Mesodermal cell (in vitro differentiated cells): ENCODE measurements around the gene GTPBP1.

Source experiments
- H3K27ac ChIP-seq: 2 replicates; pipeline ENCODE4 v1.7.0; 2013; ENCODE audit warnings: mild to moderate bottlenecking, low read depth, low read length, moderate library complexity; ENCODE audit not compliant: severe bottlenecking
- H3K36me3 ChIP-seq: 2 replicates; pipeline ENCODE4 v1.7.1; 2013; ENCODE audit warnings: mild to moderate bottlenecking, low read length, moderate library complexity; ENCODE audit not compliant: control insufficient read depth, insufficient read depth
- H3K4me1 ChIP-seq: one replicate; pipeline ENCODE4 v1.7.1; 2013; ENCODE audit warnings: mild to moderate bottlenecking, low read length; ENCODE audit not compliant: insufficient read depth, control insufficient read depth, poor library complexity, severe bottlenecking
- H3K4me3 ChIP-seq: 2 replicates; pipeline ENCODE4 v1.7.0; 2013; ENCODE audit warnings: low read length, control low read depth, mild to moderate bottlenecking; ENCODE audit not compliant: insufficient read depth, poor library complexity, severe bottlenecking; ENCODE audit errors: extremely low read depth
- H3K9me3 ChIP-seq: 2 replicates; pipeline ENCODE4 v1.7.1; 2013; ENCODE audit warnings: mild to moderate bottlenecking, low read length, moderate library complexity; ENCODE audit not compliant: control insufficient read depth
- WGBS, 2 experiments: methylation state at CpG; one replicate each; pipeline ENCODE4 v1.1.5; 2013; ENCODE audit warnings: missing lambda C conversion rate in 2 of 2; ENCODE audit not compliant: insufficient coverage in 2 of 2; 5-methylcytosine and 5-hydroxymethylcytosine counted together

The GTPBP1 gene

DNA sequence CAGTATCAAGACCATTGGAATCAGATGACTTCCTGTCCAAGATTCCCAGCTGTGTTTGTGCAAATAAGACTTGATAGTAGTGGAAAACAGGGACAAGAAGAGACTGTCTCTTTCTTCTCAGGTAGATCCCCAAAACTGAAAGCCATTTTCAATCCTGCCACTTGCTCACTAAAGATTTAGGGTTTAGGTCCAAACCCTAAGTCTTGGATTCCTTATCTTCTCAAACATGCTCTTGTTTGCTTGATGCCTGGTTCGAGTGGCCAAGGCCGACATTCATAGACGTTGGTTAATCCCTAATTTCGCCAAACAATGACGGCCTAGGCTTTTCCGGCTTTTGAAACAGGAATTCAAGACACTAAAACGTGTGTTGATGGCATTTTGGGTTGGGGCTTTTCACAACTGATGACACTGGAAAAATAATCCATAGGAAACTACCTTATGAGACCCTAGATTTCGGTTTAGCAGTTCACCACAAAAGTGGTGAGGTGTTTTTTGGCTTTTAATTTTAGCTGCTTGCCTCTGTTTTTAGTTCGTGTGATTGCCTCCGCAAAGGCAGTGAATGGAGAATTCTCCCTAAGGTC is 1.0 kb upstream of the GTPBP1 start:
- Histone ChIP-seq H3K4me3 (peak overlapping the region; percentile 31), H3K36me3 (peaks cover 13% of the 10 kb centered on the region), H3K27ac (peak overlapping the region; percentile 88), H3K9me3 (no peaks in the 10 kb centered on the region), H3K4me1 (peaks cover 20% of the 10 kb centered on the region)
- WGBS, 2 experiments: 49 to 60% methylated on average over 7 of the region's 10 CpGs

DNA sequence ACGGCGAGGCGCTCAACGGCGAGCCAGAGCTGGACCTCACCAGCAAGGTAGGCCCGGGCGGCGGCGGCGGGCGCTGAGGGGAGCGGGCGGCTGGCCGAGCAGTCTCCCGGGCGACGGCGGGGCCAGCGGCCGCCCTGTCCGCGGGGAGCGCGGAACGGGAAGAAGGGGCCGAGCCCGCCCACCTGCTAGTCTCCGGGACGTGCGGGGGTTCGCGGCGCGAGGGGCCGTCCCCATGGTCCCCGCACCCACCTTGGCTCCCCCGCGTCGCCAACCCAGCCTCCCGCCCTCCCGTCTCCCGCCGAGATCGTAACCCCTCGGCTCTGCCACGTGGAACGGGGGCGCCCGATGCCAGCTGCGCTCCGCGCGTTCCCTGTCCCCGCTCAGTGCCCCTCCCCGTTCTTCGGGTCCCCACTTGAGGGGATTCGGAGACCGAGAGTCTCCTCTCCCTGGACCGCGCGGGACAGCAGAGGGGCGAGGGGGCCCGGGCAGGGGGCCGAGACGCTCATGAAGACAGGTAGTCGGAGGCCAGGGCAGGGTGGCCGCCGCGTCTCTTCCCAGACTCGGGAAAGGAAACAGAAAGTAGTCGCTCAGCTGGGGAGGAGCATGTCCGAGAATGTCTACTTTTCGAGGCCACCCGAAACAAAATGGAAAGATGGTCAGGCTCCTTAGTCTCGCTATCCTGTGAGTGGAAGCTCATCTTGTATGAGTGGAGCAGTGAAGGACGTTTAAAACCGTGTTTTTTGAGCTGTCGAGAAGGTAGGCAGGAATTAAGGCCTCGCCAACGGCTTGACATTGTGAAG is 557 bp downstream of the GTPBP1 start:
- Histone ChIP-seq H3K4me1 (peaks cover 20% of the 10 kb centered on the region), H3K27ac (peak overlapping the region; percentile 85), H3K4me3 (peak overlapping the region; percentile 84), H3K9me3 (no peaks in the 10 kb centered on the region), H3K36me3 (peaks cover 28% of the 10 kb centered on the region)
- 0 to 1% methylated on average over 67 to 72 of the region's 80 CpGs for WGBS, 2 experiments

DNA sequence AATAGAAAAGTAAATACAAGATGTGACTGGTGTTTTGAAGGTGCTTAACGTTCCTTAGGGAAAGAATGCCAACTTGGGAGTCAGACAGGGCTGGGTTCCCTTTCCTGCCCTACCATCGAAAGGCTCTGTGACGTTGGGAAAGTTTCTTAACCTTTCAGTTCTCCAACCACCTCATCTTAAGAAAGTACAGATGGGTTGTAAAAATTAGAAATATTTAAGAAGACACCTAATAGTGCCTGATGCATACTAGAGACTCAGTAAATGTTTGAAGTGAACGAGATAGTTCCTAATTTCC is 1.1 kb downstream of the GTPBP1 start:
- peaks cover 28% of the 10 kb centered on the region for H3K36me3 ChIP-seq
- H3K9me3 ChIP-seq: no peaks in the 10 kb centered on the region
- WGBS, 2 experiments: 0% methylated on average over 1 of the region's 4 CpGs; no CpG with 5 or more reads in 1 of the 2 experiments
- peaks cover 20% of the 10 kb centered on the region for H3K4me1 ChIP-seq
- peak overlapping the region; percentile 84 for H3K4me3 ChIP-seq
- peak overlapping the region; percentile 85 for H3K27ac ChIP-seq

DNA sequence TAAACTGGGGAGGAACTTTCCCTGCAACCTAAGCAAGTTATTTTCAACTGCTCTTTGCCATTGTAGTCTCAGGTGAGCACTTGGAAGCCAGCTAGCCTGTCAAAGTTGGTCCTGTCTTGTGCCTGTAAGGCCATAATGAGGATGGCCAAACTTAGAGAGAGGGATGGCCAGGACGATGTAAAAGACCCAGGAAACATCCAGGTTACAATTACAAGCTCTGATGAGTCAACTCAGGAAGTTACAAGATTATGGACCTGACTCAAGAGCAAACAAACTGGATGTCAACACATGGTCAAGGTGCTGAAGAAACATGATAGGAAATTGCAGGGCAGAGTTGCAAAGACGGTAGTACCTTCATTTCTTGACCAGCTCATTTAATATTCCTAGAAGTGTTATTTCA is 1.6 kb downstream of the GTPBP1 start:
- Histone ChIP-seq H3K27ac (no peak overlapping the region), H3K4me1 (peaks cover 21% of the 10 kb centered on the region), H3K36me3 (peaks cover 28% of the 10 kb centered on the region), H3K9me3 (no peaks in the 10 kb centered on the region), H3K4me3 (peak overlapping the region; percentile 84)
- 86% methylated on average over 1 of the region's 2 CpGs; no CpG with 5 or more reads in 1 of the 2 experiments for WGBS, 2 experiments

DNA sequence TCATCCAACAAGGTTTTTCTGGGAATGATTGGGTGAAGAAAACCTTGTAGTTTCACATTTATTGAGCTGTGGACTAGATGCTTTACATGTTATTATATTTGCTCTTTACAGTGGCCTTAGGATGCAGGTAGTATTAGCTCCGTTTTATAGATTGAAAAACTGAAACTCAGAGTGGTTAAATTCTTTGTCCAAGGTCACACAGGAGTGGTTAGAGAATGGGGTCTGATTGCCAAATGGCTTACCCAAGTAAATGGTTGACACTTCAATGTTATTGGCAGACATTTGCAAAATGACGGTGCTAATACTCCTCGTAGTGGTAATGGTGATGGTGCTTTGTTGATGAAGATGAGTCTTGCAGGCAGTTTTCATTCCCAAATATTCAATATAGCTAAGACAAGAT is 2.2 kb downstream of the GTPBP1 start:
- H3K36me3 ChIP-seq: peaks cover 28% of the 10 kb centered on the region
- no peak overlapping the region for H3K27ac ChIP-seq
- H3K4me1 ChIP-seq: peaks cover 26% of the 10 kb centered on the region
- H3K4me3 ChIP-seq: no peak overlapping the region
- WGBS, 2 experiments: 90 to 96% methylated on average over 2 of the region's 3 CpGs
- H3K9me3 ChIP-seq: no peaks in the 10 kb centered on the region

DNA sequence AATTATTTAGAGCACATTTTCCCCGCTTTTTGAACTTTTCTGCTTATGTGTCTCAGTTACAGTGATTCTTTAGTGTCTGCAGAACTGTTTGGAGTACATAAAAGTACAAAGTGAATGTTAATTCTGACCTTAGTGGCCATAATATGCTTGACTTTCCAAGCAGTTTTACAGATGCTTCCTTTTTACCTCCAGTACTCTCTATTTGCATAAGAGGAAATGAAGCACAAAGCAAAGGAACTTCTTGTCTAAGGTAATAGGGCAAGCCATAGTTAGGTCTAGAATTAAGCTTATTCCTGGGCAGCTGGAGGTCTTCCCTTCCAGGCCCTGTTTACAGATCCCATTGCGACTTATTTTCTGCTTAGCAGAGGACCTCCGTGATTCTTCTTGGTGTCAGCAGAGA is 3.6 kb downstream of the GTPBP1 start:
- 68 to 94% methylated on average over 2 to 3 of the region's 3 CpGs for WGBS, 2 experiments

DNA sequence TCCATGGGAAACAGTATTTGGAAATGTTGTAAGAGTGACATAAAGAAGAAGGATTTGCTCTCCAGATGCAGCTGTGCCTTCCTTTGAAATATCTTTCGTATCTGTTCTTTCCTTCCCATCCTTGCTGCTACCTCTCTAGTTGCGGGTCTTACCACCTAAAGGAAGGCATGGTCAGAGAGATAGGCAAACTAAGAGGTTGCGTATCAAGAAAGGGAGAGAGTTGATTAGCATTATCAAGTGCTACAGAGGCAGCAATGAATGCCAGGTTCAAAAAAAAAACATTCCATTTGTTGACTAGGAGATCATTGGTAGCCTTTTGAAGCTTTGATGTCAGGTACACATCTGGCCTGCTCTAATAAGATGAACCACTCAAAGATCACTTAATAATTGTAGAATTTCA is 4.6 kb downstream of the GTPBP1 start:
- 97 to 100% methylated on average over 3 of the region's 3 CpGs for WGBS, 2 experiments
- no peak overlapping the region for H3K27ac ChIP-seq
- H3K9me3 ChIP-seq: no peaks in the 10 kb centered on the region
- H3K4me1 ChIP-seq: peaks cover 33% of the 10 kb centered on the region
- no peak overlapping the region for H3K4me3 ChIP-seq
- H3K36me3 ChIP-seq: peaks cover 36% of the 10 kb centered on the region

More for the DNA sequence above, 3.6 kb downstream of the GTPBP1 start:
- no peak overlapping the region for H3K27ac ChIP-seq
- H3K9me3 ChIP-seq: no peaks in the 10 kb centered on the region
- no peak overlapping the region for H3K4me3 ChIP-seq
- peaks cover 28% of the 10 kb centered on the region for H3K36me3 ChIP-seq
- peaks cover 30% of the 10 kb centered on the region for H3K4me1 ChIP-seq

DNA sequence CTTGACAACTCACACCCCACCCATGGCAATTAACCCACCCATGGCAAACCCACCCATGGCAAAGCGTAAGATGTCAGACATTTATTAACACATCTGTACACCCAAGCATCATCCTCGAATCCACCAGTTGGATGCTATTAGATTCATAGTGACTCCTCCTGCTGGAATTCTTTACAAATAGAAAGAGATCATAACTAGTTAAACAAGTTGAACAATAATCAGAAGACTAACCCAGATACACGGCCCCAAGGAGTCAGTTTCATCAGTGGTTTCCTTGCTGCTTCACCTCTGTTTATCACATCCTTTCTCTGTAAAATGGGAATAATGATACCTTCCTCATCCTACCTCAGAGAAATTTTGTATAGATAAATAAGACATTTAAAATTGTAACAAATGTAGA is 5.1 kb downstream of the GTPBP1 start:
- Histone ChIP-seq H3K9me3 (no peaks in the 10 kb centered on the region), H3K4me3 (no peak overlapping the region), H3K27ac (no peak overlapping the region), H3K36me3 (peaks cover 41% of the 10 kb centered on the region), H3K4me1 (peaks cover 33% of the 10 kb centered on the region)
- WGBS, 2 experiments: 87 to 100% methylated on average over 1 to 2 of the region's 3 CpGs

DNA sequence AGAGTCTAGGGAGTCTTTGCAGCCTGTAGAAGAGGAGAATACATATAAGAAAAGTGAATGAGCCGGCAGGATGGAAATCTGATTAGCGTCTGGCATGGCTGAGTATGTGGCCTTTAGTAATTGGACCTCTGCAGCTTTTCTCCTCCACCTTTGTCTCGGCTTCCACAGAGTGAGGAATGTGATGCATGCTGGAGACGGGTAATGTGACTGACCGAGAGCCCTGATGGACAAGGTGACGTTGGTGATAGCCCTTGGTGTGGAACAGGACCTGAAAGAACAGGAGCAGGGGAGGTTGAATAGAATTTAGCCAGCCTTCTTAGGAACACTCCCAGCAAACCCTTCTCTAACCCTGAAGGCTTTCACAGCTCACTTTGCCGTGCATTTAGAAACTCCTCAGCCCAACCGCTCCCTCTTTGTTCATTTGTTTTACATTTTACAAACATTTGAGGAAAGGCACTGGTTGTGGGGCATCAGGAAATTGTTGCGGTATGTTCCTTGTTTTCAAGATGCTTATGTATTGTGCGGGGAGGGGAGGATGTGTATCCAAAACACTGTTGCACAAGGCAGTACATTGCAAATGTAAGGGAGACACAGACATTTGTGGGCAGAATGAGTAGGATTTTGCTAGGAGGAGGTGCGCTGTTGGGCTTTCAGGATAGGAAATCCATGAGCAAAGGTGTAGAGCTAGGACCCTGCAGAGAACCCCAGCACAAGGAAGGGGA is 6.9 kb downstream of the GTPBP1 start:
- Histone ChIP-seq H3K27ac (peak overlapping the region; percentile 23), H3K4me3 (no peak overlapping the region)

DNA sequence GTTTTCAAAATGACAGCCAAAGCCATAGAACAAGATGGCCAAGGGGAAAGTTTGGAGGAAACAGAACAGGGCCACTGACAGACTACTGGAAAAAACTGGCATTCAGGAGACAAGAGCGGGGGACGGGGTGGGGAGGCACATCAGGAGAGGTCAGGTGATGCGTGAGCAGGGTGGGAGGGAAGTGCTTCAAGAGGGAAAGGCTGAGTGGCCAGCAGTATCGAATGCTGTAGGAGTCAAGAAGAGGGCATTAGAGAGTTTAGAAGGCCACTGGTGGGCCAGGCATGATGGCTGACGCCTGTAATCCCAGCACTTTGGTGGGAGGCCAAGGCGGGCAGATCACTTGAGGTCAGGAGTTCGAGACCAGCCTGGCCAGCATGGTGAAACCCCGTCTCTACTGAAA is 8.2 kb downstream of the GTPBP1 start:
- peaks cover 58% of the 10 kb centered on the region for H3K36me3 ChIP-seq
- H3K4me3 ChIP-seq: no peak overlapping the region
- no peaks in the 10 kb centered on the region for H3K9me3 ChIP-seq
- 87 to 92% methylated on average over 8 of the region's 8 CpGs for WGBS, 2 experiments
- H3K4me1 ChIP-seq: peaks cover 36% of the 10 kb centered on the region
- H3K27ac ChIP-seq: no peak overlapping the region

More for the DNA sequence above, 6.9 kb downstream of the GTPBP1 start:
- Histone ChIP-seq H3K36me3 (peaks cover 59% of the 10 kb centered on the region), H3K9me3 (no peaks in the 10 kb centered on the region), H3K4me1 (peaks cover 31% of the 10 kb centered on the region)
- 70 to 87% methylated on average over 5 to 8 of the region's 11 CpGs for WGBS, 2 experiments
